Kidney tubule cell (primary cell): ENCODE measurements around the gene UNC5CL.
"Not testable (repeated sequence)": the region's sequence is repeated elsewhere in the genome, so short reads cannot be mapped to it uniquely, and the experiment has no call there.

Experiments used
- DNase-seq: peaks from one replicate; pipeline ENCODE4 v3.0.0-alpha.2; 2018; ENCODE audit warnings: low spot score

The UNC5CL gene

GRCh38 chr6:41038205-41038604 lies 816 bp downstream of the UNC5CL start:
- no peak for DNase-seq

GRCh38 chr6:41037107-41037900 lies 1.7 kb downstream of the UNC5CL start:
- peak; percentile 80 for DNase-seq

GRCh38 chr6:41036601-41037000 lies 2.4 kb downstream of the UNC5CL start:
- peak; percentile 37 for DNase-seq

GRCh38 chr6:41036186-41036585 lies 2.8 kb downstream of the UNC5CL start:
- DNase-seq: peak; percentile 76

GRCh38 chr6:41033776-41034175 lies 5.2 kb downstream of the UNC5CL start:
- no peak for DNase-seq

- no peak for DNase-seq
Measured at GRCh38 chr6:41032830-41033229, 6.2 kb downstream of the UNC5CL start.

GRCh38 chr6:41028561-41029412 lies 10.2 kb downstream of the UNC5CL start:
- DNase-seq: no peak

GRCh38 chr6:41027799-41028560 lies 11.0 kb downstream of the UNC5CL start:
- peak; percentile 77 for DNase-seq

GRCh38 chr6:41027241-41027640 lies 11.8 kb downstream of the UNC5CL start:
- no peak for DNase-seq

GRCh38 chr6:41025966-41026530 lies 13.0 kb downstream of the UNC5CL start:
- DNase-seq: no peak

- no peak for DNase-seq
Measured at GRCh38 chr6:41023114-41023513, 15.9 kb downstream of the UNC5CL start.

GRCh38 chr6:41022294-41022693 lies 16.7 kb downstream of the UNC5CL start:
- peak; percentile 46 for DNase-seq

GRCh38 chr6:41021832-41022231 lies 17.2 kb downstream of the UNC5CL start:
- DNase-seq: peak; percentile 80

- DNase-seq: no peak
Measured at GRCh38 chr6:41017663-41018062, 21.4 kb downstream of the UNC5CL start.

- DNase-seq: not testable (repeated sequence)
Measured at GRCh38 chr6:41015860-41016259, 23.2 kb downstream of the UNC5CL start.

- no peak for DNase-seq
Measured at GRCh38 chr6:41014780-41015179, 24.2 kb downstream of the UNC5CL start.

- DNase-seq: peak; percentile 95
Measured at GRCh38 chr6:41013466-41014153, 25.4 kb downstream of the UNC5CL start.

GRCh38 chr6:41011673-41012072 lies 27.3 kb downstream of the UNC5CL start:
- no peak for DNase-seq

GRCh38 chr6:41009669-41010068 lies 29.4 kb downstream of the UNC5CL start:
- DNase-seq: no peak

GRCh38 chr6:41008011-41008410 lies 31.0 kb downstream of the UNC5CL start:
- no peak for DNase-seq

- DNase-seq: not testable (repeated sequence)
Measured at GRCh38 chr6:41006980-41007379, 32.0 kb downstream of the UNC5CL start.
